Right atrium auricular region (tissue), 2 donors: Measurements from ENCODE around the gene ZNF484. TPM values are rescaled to one million over a fixed set of nuclear protein-coding genes. Genes with fewer than 3 reads are reported as not detected.

ENCODE experiments used
- DNase-seq: peaks from one replicate; pipeline ENCODE4 v3.0.0-alpha.2; 2019; ENCODE audit warnings: low spot score
- H3K27ac ChIP-seq, 2 donors: fragments of 200-600 bp; sonication (generic); 1 replicate in 1 of 2; 2 replicates in 1 of 2; pipeline ENCODE4 v1.5.1; 2016 to 2019
- H3K27me3 ChIP-seq, 2 donors: fragments of 200-600 bp; sonication (generic); one replicate each; pipeline versions ENCODE4 v1.5.1 to v1.6.0; 2017 to 2019
- H3K36me3 ChIP-seq: fragments of 200-600 bp; sonication (generic); one replicate; pipeline ENCODE4 v1.5.1; 2016
- H3K4me1 ChIP-seq, 2 donors: fragments of 200-600 bp; sonication (generic); one replicate each; pipeline versions ENCODE4 v1.5.1 to v1.6.0; 2017 to 2019
- H3K4me3 ChIP-seq, 2 donors: fragments of 200-600 bp; sonication (generic); 1 replicate in 1 of 2; 2 replicates in 1 of 2; pipeline ENCODE4 v1.5.1; 2017 to 2019; ENCODE audit warnings: mild to moderate bottlenecking in 1 of 2, moderate library complexity in 1 of 2
- H3K9me3 ChIP-seq, 2 donors: fragments of 200-600 bp; sonication (generic); one replicate each; pipeline ENCODE4 v1.5.1; 2019
- total RNA-seq, 2 donors: library from RNA; depleted of rRNA; stranded (reverse); fragments of >200 nt; gene quantifications; one replicate each; pipeline ENCODE4 v1.1.0, GENCODE V29; 2016
- TF ChIP-seq, protein P1 (sequence below), 2 donors: fragments of 200-600 bp; sonication (generic); IDR thresholded peaks; one replicate each; pipeline ENCODE4 v1.5.1; 2019; ENCODE audit warnings: antibody characterized with exemption in 2 of 2

Gene ZNF484
- total RNA-seq, 2 donors from 2014 or later, result 6.6 to 7.0 TPM

DNA sequence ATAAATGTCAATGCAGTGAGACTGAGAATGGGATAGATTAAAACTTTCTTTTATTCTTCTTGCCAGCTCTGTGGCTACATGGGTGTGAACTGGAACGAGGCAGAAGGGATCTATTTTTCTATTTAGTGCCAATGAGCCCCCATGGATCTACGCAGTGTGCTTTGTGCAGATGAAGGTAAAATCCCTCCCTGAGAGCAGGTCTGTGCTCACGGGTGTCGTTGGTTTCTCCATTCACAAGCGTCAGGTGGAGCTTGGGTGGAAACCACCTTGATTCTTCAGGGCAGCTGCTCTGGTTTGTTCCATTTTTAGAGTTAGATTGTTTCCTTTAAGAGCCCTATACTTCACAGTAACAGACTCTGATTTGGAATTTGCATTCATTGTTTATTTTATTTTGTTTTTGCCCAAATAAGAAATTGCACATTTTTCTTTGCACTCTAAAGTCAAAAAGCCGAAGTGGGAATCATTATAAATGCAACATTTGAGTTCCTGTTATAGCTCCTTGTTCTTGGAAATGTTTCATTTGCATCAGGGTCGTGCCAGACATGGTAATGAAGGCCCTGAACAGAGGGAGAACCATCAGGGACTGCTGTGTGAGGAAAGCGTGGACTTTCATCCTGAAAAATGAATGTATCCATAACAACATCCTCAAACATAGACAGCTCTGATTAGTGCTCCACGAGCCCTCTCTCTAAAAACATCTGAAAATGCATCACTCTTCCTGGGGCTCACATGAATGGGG is 82.1 kb downstream of the ZNF484 start:
- Histone ChIP-seq H3K27ac (no peak overlapping the region), H3K27me3 (no peaks in the 10 kb centered on the region), H3K4me1 (no peaks in the 10 kb centered on the region), H3K4me3 (no peak overlapping the region), H3K36me3 (no peaks in the 10 kb centered on the region), H3K9me3 (no peaks in the 10 kb centered on the region)
- DNase-seq, result no peak
- TF ChIP-seq, protein P1, sequence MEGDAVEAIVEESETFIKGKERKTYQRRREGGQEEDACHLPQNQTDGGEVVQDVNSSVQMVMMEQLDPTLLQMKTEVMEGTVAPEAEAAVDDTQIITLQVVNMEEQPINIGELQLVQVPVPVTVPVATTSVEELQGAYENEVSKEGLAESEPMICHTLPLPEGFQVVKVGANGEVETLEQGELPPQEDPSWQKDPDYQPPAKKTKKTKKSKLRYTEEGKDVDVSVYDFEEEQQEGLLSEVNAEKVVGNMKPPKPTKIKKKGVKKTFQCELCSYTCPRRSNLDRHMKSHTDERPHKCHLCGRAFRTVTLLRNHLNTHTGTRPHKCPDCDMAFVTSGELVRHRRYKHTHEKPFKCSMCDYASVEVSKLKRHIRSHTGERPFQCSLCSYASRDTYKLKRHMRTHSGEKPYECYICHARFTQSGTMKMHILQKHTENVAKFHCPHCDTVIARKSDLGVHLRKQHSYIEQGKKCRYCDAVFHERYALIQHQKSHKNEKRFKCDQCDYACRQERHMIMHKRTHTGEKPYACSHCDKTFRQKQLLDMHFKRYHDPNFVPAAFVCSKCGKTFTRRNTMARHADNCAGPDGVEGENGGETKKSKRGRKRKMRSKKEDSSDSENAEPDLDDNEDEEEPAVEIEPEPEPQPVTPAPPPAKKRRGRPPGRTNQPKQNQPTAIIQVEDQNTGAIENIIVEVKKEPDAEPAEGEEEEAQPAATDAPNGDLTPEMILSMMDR (IDR thresholded peaks at IDR 0.05), result no peak

Other genes with a start within 250 kb of the ZNF484 start
- 10 to 100 TPM in 1 of 2 donors, 1 to 10 TPM in 1; 8.9 to 13.1 TPM for gene IPPK, start 207.9 kb downstream of the ZNF484 start, total RNA-seq
- 10 to 100 TPM; 32.2 to 40.4 TPM for gene BICD2, start 113.2 kb downstream of the ZNF484 start, total RNA-seq
- 1 to 10 TPM; 2.2 to 3.3 TPM for gene FGD3, start 69.5 kb upstream of the ZNF484 start, total RNA-seq
- 10 to 100 TPM in 1 of 2 donors, 1 to 10 TPM in 1; 1.6 to 11.8 TPM for gene SUSD3, start 180.7 kb upstream of the ZNF484 start, total RNA-seq
- gene CARD19, start 218.2 kb upstream of the ZNF484 start, total RNA-seq, result 10 to 100 TPM; 21.2 to 46.8 TPM